A673 (cell line): ENCODE data around the gene GPR132. TPM values are rescaled to one million over a fixed set of nuclear protein-coding genes. Genes with fewer than 3 reads are reported as not detected.

Experiments
- BruUV-seq: library from RNA; stranded (reverse); fragments of 400-500 nt; replicated peaks from 2 replicates; lab custom pipeline; 2021; lab: Mats Ljungman, UMichigan
- CTCF ChIA-PET: fragments of 300-600 bp; sonication (Branson Sonifier 250); formaldehyde crosslinking; loops from one replicate; lab custom pipeline; 2022; ENCODE audit warnings: antibody characterized with exemption; lab: Charles Lee
- POLR2A ChIA-PET: fragments of 300-600 bp; sonication (Branson Sonifier 250); formaldehyde crosslinking; loops from one replicate; lab custom pipeline; 2022; ENCODE audit warnings: antibody characterized with exemption; ENCODE audit not compliant: low non-redundant PET; lab: Charles Lee
- DNase-seq: peaks from one replicate; pipeline ENCODE4 v3.0.0-alpha.2; 2015; ENCODE audit warnings: low spot score
- H3K27ac ChIP-seq: fragments of 200-600 bp; sonication (generic); 2 replicates; pipeline ENCODE4 v1.5.1; 2016; ENCODE audit warnings: mixed run types, low read depth, mild to moderate bottlenecking, mixed read lengths, antibody characterized with exemption, low read length; ENCODE audit not compliant: poor library complexity, severe bottlenecking
- H3K27me3 ChIP-seq: fragments of 200-600 bp; sonication (generic); replicated peaks from 2 replicates; pipeline ENCODE4 v1.6.1; 2017; ENCODE audit warnings: mixed run types, low read depth, mild to moderate bottlenecking, mixed read lengths, antibody characterized with exemption, low read length; ENCODE audit not compliant: insufficient read depth, poor library complexity
- H3K36me3 ChIP-seq: fragments of 200-600 bp; sonication (generic); 2 replicates; pipeline ENCODE4 v1.6.1; 2016; ENCODE audit warnings: mixed run types, mild to moderate bottlenecking, mixed read lengths, antibody characterized with exemption, low read length; ENCODE audit not compliant: insufficient read depth, poor library complexity, severe bottlenecking
- H3K4me1 ChIP-seq: fragments of 200-600 bp; sonication (generic); 2 replicates; pipeline ENCODE4 v1.6.1; 2017; ENCODE audit warnings: mixed run types, mild to moderate bottlenecking, mixed read lengths, antibody characterized with exemption, low read length; ENCODE audit not compliant: insufficient read depth, poor library complexity, severe bottlenecking
- H3K4me3 ChIP-seq: fragments of 200-600 bp; sonication (generic); 2 replicates; pipeline ENCODE4 v1.5.1; 2016; ENCODE audit warnings: low read depth, mixed run types, mild to moderate bottlenecking, mixed read lengths, low read length; ENCODE audit not compliant: poor library complexity, severe bottlenecking
- H3K9me3 ChIP-seq: fragments of 200-600 bp; sonication (generic); 2 replicates; pipeline ENCODE4 v1.6.1; 2016; ENCODE audit warnings: mixed run types, low read depth, mild to moderate bottlenecking, mixed read lengths, antibody characterized with exemption, low read length; ENCODE audit not compliant: poor library complexity, severe bottlenecking
- EZH2 ChIP-seq: fragments of 200-600 bp; sonication (generic); IDR thresholded peaks from 2 replicates; pipeline ENCODE4 v1.6.1; 2017; ENCODE audit warnings: borderline replicate concordance, low read depth, mild to moderate bottlenecking, mixed read lengths, antibody characterized with exemption, low read length; ENCODE audit not compliant: poor library complexity, severe bottlenecking
- intact Hi-C: fragments of 100-400 bp; cut with micrococcal nuclease; formaldehyde crosslinking; loops from one replicate; pipeline ENCODE4 v1.10.0; 2022; ENCODE audit not compliant: unreplicated experiment
- total RNA-seq: library from RNA; stranded (reverse); gene quantifications from 2 replicates; pipeline ENCODE4 v1.2.3, GENCODE V29; 2021
- TF ChIP-seq, protein P1 (sequence below): fragments of 300-800, 200-600 bp; sonication (generic); conservative IDR thresholded peaks from 2 replicates; pipeline ENCODE4 v1.5.1; 2017; ENCODE audit warnings: low read depth, mild to moderate bottlenecking, antibody characterized with exemption, low read length, moderate library complexity, mixed read lengths

The GPR132 gene
- total RNA-seq, 1 experiment from 2014 or later: not detected

DNA sequence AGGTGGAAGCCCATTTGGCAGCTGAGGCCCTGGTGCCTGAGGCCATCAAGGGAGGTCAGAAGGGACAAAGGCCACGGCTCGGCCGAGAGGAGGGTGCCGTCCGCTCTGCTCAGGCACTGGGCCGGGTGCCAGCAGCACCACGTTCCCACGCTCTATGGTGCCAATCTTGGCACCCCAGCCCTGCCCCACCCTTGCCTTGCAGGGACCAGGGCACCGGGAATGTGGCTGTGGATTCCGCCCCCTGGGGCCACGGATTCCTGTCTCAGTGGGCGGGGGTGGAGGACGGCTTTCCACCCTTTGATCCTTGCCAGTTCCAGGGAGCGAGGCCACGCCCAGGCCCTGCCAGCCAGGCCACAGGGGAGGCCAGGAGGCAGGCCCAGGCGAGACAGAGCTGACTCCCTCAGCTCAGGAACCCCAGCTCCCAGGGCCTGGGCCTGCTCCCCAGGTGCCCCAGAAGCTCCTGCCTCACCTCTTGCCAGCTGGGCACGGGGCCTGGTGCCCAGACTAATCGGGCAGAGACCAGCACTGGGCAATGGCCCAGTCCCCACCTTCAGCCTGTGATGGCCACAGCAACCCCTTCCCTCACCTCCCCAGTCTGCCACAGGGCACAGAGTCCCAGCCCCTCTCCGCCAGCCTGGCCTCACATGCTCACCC lies 26.4 kb upstream of the GPR132 start:
- no peak for DNase-seq

DNA sequence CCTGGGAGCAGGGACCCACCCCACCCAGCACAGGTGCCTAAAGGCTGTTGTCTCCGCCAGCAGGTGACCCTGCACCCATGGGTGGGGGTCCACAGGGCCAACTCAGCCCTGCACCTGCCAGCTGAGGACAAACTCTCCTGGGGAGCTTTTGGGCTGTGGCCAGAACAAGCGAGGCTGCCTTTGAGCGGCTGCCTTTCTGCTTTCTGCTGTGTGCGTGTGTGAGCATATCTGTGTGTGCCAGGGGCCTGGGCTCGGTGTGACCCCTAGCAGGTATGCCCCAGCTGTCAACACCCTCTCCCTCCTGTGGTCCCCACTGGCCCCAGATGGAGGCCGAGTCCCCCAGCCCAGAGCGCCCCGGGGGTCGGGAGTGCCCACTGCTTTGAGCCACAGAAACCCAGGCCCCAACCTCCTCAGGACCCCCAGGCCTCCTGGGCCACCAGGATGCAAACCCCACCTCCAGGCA lies 25.9 kb upstream of the GPR132 start:
- no peaks in the 10 kb centered on the region for H3K27me3 ChIP-seq
- H3K4me3 ChIP-seq: no peak overlapping the region
- H3K36me3 ChIP-seq: no peaks in the 10 kb centered on the region
- H3K4me1 ChIP-seq: peaks cover 19% of the 10 kb centered on the region
- TF ChIP-seq, protein P1, sequence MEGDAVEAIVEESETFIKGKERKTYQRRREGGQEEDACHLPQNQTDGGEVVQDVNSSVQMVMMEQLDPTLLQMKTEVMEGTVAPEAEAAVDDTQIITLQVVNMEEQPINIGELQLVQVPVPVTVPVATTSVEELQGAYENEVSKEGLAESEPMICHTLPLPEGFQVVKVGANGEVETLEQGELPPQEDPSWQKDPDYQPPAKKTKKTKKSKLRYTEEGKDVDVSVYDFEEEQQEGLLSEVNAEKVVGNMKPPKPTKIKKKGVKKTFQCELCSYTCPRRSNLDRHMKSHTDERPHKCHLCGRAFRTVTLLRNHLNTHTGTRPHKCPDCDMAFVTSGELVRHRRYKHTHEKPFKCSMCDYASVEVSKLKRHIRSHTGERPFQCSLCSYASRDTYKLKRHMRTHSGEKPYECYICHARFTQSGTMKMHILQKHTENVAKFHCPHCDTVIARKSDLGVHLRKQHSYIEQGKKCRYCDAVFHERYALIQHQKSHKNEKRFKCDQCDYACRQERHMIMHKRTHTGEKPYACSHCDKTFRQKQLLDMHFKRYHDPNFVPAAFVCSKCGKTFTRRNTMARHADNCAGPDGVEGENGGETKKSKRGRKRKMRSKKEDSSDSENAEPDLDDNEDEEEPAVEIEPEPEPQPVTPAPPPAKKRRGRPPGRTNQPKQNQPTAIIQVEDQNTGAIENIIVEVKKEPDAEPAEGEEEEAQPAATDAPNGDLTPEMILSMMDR: no peak
- no peak for TF ChIP-seq EZH2
- no TSS peak for BruUV-seq
- intact Hi-C loops: loop anchor here (2.0 to 5.0 kb wide), 4 partner anchors 81 to 262 kb away; no protein-coding TSS in a partner anchor
- DNase-seq: no peak
- ChIA-PET CTCF (interaction anchor here (1.0 to 1.6 kb wide), 2 partner anchors 109 to 261 kb away, joined by 3 to 11 read pairs; no protein-coding TSS in a partner anchor), POLR2A (no interaction called here)
- H3K9me3 ChIP-seq: no peaks in the 10 kb centered on the region
- no peak overlapping the region for H3K27ac ChIP-seq

More for the DNA sequence above, 26.4 kb upstream of the GPR132 start:
- Histone ChIP-seq H3K4me3 (no peak overlapping the region), H3K36me3 (no peaks in the 10 kb centered on the region), H3K27ac (no peak overlapping the region), H3K9me3 (no peaks in the 10 kb centered on the region), H3K27me3 (no peaks in the 10 kb centered on the region), H3K4me1 (peaks cover 19% of the 10 kb centered on the region)
- intact Hi-C loops: loop anchor here (2.0 to 5.0 kb wide), 4 partner anchors 81 to 261 kb away; no protein-coding TSS in a partner anchor
- no peak for TF ChIP-seq EZH2
- TF ChIP-seq, protein P1: no peak
- POLR2A ChIA-PET: no interaction called here
- BruUV-seq: no TSS peak
- CTCF ChIA-PET: no interaction called here

DNA sequence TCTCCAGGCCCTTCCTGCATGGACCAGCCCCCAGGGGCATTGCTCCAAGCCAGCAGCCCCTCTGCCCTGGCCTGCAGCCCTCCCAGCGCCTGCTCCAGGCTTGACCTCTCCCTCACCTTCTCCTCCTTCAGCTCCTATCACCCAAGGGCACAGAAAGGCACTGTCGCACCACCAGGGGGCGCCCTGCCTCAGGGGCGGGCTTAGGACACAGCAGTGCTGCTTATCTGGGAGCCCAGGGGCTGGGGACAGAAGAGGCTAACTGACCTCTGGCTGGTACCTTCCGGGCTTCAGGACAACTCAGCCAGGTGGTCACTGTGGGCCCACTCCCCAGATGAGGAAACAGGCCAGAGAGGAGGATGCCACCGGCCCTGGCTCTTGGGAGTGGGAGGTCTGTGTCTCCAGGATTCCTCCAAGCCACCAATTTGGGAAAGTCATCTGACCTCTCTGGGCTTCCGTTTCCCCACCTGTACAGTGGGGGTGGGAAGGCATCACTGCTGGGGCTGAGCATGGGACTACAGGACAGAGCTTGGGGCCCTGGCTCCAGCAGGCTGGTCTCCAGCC lies 25.3 kb upstream of the GPR132 start:
- intact Hi-C loops: loop anchor here (2.0 to 5.0 kb wide), 4 partner anchors 82 to 262 kb away; no protein-coding TSS in a partner anchor
- H3K36me3 ChIP-seq: no peaks in the 10 kb centered on the region
- peak; percentile 84 for DNase-seq
- no peaks in the 10 kb centered on the region for H3K9me3 ChIP-seq
- no TSS peak for BruUV-seq
- CTCF ChIA-PET: interaction anchor here (0.6 to 1.6 kb wide), 8 partner anchors 12 to 417 kb away, joined by 3 to 11 read pairs (median 4); no protein-coding TSS in a partner anchor
- H3K27me3 ChIP-seq: no peaks in the 10 kb centered on the region
- POLR2A ChIA-PET: no interaction called here
- H3K4me3 ChIP-seq: no peak overlapping the region
- peaks cover 19% of the 10 kb centered on the region for H3K4me1 ChIP-seq
- H3K27ac ChIP-seq: no peak overlapping the region
- TF ChIP-seq EZH2: no peak
- TF ChIP-seq, protein P1: peak; percentile 99
